GM12874 (cell line): ENCODE results near the gene PCGF3.

ENCODE experiments used
- TF ChIP-seq, protein P1 (sequence below): IDR thresholded peaks from 2 replicates; pipeline ENCODE4 v1.5.1; 2011; ENCODE audit warnings: low read depth, mild to moderate bottlenecking, control low read depth, low read length, moderate library complexity; ENCODE audit not compliant: insufficient read depth

PCGF3 gene

DNA sequence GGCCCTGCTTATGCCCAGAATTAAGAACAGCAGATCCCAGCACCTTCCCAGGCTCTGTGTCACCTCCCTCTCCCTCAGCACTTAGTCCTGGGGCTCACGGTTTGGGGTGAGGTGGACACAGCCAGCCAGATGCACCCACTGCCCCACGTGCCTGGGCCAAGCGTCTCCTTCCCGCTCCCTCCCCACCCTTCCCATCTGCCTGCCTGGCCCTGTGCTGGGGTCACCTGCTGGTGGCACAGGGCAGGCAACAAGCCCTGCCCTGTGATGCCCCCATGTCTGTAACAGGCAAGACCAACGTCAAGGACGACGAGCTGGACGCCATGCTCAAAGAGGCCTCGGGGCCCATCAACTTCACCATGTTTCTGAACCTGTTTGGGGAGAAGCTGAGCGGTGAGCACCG is 26.0 kb upstream of the PCGF3 start:
- TF ChIP-seq, protein P1, sequence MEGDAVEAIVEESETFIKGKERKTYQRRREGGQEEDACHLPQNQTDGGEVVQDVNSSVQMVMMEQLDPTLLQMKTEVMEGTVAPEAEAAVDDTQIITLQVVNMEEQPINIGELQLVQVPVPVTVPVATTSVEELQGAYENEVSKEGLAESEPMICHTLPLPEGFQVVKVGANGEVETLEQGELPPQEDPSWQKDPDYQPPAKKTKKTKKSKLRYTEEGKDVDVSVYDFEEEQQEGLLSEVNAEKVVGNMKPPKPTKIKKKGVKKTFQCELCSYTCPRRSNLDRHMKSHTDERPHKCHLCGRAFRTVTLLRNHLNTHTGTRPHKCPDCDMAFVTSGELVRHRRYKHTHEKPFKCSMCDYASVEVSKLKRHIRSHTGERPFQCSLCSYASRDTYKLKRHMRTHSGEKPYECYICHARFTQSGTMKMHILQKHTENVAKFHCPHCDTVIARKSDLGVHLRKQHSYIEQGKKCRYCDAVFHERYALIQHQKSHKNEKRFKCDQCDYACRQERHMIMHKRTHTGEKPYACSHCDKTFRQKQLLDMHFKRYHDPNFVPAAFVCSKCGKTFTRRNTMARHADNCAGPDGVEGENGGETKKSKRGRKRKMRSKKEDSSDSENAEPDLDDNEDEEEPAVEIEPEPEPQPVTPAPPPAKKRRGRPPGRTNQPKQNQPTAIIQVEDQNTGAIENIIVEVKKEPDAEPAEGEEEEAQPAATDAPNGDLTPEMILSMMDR: no peak

DNA sequence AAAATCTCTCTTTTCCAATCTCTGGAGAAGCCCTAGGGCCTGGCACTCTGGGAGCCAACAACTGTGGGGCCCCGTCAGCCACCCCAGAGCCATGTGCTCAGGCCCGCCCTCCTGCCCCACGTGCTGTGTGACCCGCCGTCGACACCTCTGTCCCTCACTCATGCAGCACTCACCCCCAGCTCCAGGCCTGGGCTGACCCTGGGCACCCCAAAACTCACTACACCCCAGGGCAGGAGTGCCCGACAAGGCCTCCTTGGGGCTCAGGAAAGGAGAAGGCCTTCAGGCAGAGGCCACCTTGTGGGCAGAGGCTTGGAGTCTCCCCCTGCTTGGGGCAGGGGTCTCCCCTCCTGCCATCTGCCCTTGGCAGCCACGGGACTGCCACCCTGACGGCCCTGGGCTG is 25.5 kb upstream of the PCGF3 start:
- TF ChIP-seq, protein P1: no peak

DNA sequence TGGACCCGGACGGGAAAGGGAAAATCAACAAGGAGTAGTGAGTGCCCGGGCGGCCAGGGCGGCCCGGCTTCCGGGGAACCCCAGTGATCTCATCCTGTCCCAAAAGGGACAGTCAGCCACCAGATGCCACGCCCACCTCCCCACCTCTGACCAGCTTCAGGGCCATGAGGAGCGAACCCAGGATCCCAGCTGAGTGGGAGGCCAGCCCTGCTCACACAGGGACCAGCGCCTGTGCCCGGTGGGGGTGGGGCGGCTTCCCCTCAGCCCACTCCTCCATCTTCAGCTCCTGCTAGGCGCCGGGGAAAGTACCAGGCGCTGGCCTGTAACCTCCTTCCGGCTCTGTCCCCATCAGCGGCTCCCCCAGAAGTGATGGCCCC is 25.1 kb upstream of the PCGF3 start:
- TF ChIP-seq, protein P1: no peak

DNA sequence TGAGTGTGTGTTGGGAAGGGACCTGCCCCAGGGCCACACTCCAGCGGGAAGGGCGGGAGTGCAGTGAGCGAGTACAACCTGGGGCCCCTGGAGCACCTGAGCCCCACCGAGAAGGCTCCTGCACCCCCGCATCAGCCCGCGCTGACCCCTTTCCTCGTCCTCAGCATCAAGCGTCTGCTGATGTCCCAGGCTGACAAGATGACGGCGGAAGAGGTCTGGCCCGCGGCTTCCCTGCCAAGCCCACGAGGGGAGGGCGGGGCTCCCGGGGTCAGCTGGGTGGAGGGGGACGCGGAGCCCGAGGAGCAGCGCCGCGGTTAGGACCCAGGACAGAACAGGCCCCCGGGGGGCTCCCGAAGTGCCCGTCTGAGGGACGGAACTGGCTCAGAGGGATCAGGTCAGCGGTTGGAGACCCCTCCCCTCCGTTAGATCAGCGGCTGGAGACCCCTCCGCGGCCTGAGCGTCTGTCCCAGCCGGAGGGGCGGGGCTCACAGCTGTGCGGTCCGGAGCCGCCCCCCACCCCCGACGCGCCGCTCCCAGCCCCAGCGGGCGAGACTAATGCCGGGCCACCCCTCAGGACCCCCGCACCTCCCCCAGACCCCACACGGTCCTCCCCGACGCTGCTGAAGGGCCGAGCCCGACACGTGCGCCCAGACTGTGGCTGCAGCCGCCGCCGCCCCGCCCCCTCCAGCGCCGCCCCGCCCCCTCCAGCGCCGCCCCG is 24.5 kb upstream of the PCGF3 start:
- TF ChIP-seq, protein P1: no peak

DNA sequence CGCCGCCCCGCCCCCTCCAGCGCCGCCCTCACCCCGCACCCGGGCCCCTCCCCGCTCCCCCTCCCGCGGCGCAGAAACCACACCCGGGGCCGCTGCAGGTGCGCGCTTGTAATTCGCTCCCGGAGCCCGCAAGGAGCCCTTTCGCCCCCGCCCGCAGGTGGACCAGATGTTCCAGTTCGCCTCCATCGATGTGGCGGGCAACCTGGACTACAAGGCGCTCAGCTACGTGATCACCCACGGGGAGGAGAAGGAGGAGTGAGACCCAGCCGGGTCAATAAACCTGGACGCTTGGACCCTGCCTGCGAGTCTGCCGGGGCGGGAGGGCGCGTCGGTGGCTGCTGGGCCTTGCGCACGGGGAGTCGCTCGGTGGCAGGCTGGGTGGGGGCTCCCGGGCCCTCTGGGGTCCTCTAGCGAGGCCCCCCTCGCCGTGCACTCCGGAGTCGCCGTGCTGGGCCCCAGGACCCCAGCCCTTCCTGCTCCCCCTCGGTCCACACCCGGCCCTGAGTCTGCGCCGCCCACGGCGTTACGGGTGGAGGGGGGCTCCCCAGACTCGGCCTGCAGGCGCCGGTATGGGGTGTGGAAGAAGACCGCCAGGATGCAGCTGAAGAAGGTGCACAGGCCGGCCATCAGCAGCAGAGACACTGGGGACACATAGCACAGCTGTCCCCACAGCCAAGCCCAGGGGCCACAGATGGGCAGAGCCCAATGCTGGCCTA is 23.7 kb upstream of the PCGF3 start:
- TF ChIP-seq, protein P1: no peak

DNA sequence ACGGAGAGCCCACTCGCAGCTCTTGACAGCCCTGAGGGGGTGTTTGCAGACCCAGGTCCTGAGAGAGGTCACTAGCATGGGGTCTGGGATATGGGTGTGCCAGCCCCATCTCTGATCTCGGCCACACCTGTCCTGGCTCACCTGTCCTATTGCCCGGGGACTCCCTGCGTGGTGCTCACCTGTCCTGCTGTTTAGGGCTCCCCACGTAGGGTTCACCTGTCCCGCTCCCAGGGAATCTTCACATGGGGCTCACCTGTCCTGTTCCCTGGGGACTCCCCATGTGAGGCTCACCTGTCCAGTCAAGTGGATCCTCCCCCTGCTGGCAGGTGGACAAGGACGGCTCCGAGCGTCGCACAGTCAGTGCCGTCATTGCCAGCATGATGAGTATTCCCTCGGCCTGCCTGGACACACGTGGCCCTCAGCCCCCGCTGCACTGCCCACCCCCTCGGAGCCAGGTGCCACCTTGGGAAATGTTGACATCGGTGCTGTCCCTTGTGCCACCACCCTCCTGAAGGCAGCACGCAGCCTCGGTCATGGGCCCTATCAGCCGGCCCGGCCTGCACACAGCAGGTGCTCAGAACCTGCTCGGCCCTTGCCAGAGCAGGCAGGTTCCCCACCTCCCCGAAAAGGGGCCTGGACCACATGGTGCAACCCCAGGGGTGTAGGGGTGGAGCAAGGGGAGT is 23.0 kb upstream of the PCGF3 start:
- TF ChIP-seq, protein P1: no peak

DNA sequence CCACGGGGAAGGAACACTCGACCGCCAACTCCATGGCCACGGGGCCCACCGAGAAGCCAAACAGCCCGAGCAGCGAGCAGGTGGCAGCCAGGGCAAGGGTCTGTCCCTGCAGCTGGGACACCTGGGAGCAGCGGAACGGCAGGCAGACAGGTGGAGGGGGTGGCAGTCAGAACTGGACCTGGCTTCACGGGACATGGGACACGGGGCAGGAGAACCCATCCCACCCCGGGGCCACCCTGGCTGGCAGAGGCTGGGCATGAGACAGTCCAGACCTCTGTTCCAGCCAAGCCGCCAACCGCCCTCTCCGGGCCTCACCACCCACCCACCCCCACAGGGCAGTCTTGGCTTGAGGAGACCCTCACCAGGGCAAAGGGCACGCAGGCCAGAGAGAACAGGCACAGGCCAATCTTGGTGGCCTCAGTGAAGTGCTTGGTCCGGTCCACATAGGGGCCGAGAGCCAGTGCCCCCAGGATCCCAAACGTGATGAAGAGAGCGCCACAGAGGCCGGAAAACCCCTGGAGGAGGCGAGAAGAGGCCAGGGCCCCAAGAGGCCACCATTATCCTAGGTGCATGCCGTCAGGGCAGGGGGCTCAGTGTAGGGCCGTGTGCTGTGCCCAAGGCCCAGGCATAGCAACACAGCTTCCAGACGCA is 22.3 kb upstream of the PCGF3 start:
- TF ChIP-seq, protein P1: no peak
